ENCODE measurements around the gene NHEJ1. TPM values are rescaled to one million over a fixed set of nuclear protein-coding genes. Genes with fewer than 3 reads are reported as not detected.

The NHEJ1 gene, protein sequence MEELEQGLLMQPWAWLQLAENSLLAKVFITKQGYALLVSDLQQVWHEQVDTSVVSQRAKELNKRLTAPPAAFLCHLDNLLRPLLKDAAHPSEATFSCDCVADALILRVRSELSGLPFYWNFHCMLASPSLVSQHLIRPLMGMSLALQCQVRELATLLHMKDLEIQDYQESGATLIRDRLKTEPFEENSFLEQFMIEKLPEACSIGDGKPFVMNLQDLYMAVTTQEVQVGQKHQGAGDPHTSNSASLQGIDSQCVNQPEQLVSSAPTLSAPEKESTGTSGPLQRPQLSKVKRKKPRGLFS
- total RNA-seq (2014; rRNA removed; shearing (Covaris generic)) (12.7 and 14.9 TPM in 2 replicates), total RNA-seq (2022) (12.3 and 14.3 TPM in 2 replicates), Bru-seq, nascent RNA (percentile 74 among the genes with signal in this experiment), BruChase-seq, experiment 1, labeled RNA remaining after a 6-hour chase (percentile 86 among the genes with signal in this experiment), BruChase-seq, experiment 2, labeled RNA remaining after a 2-hour chase (percentile 91 among the genes with signal in this experiment)
- long read RNA-seq, transcript NHEJ1-201 (8 exons, 2,094 nt): major isoform, 12 of 18 reads
- long read RNA-seq, partial matches to known transcripts: 2 of 18 reads
- long read RNA-seq, other reads (novel, unspliced or antisense): 4 of 18 reads

DNA sequence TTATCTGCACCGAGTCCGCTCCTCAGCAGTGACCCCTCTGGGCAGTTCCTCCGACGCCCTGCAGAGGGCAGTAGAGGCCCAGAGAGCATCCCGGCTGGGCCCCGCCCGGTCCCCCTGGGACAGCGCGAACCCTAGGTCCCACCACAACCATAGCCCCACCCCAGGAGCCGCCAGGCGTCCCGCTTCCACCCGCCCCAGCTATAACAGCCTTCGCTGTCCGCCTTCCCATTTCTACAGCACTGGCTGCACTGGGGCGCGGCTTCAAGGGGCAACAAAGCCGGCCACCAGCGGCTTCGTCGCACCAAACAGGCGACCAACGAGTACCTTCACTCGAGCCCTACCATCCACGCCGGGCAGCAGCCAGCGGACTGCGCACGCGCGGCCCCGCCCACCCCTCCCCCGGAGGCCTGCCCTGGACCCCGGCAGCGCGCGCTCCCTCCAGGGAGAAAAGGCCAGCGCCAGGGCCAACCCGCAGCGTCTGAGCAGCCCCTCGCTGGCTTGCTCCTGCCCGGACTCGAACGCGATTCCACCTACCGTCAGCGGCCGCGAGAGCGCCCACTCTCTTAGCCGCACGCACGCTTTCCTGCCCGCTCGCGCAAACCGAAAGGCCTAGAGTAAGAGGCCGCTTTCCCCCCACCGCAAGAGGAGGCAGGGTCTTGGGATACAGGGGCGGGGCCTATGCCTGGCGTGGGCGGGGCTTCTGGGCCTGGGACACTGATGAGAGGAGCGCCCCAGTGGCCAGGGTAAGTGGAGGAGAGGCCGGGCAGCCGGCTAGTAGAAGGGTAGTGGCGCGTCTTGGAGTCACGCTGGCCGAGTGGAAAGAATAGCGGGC lies at the start of gene NHEJ1:
TSS of gene NHEJ1 (minus strand) at position 630 of the 832 bp plus-strand sequence. CDS start 2,453 bp downstream, outside the sequence.
- Histone ChIP-seq H3K4me1 (ENCODE audit: insufficient read depth, low read length, poor library complexity, severe bottlenecking) (peaks cover 11% of the 10 kb centered on the region), H3K79me2 (ENCODE audit: insufficient read depth, low read depth, low read length) (peaks cover 3% of the 10 kb centered on the region; the same call in 1 of the 2 replicates), H3K9me2 (ENCODE audit: insufficient read depth, low read length) (no peaks in the 10 kb centered on the region), H3K27ac (ENCODE audit: low read depth, low read length, poor library complexity, severe bottlenecking) (peak within 1 kb of the TSS; percentile 68), H3K9me3 (ENCODE audit: low read length) (no peaks in the 10 kb centered on the region), H3K4me3 (ENCODE audit: low read depth, low read length, poor library complexity, severe bottlenecking) (peak within 1 kb of the TSS; percentile 73), H3K36me3 (ENCODE audit: insufficient read depth, low read length) (no peaks in the 10 kb centered on the region; the same call in 1 of the 2 replicates), H2AFZ (ENCODE audit: low read length) (peak within 1 kb of the TSS; percentile 63; the same call in 1 of the 2 replicates), H3K4me2 (ENCODE audit: low read length) (peak within 1 kb of the TSS; percentile 80), H4K20me1 (ENCODE audit: insufficient read depth, low read length) (no peaks in the 10 kb centered on the region)
- TF ChIP-seq, protein P1, sequence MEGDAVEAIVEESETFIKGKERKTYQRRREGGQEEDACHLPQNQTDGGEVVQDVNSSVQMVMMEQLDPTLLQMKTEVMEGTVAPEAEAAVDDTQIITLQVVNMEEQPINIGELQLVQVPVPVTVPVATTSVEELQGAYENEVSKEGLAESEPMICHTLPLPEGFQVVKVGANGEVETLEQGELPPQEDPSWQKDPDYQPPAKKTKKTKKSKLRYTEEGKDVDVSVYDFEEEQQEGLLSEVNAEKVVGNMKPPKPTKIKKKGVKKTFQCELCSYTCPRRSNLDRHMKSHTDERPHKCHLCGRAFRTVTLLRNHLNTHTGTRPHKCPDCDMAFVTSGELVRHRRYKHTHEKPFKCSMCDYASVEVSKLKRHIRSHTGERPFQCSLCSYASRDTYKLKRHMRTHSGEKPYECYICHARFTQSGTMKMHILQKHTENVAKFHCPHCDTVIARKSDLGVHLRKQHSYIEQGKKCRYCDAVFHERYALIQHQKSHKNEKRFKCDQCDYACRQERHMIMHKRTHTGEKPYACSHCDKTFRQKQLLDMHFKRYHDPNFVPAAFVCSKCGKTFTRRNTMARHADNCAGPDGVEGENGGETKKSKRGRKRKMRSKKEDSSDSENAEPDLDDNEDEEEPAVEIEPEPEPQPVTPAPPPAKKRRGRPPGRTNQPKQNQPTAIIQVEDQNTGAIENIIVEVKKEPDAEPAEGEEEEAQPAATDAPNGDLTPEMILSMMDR (conservative IDR thresholded peaks at IDR 0.05; ENCODE audit: low read length): peak; percentile 94
- no peak for TF ChIP-seq EZH2phosphoT487 (IDR thresholded peaks at IDR 0.05; ENCODE audit: borderline replicate concordance, low read depth, low read length)
- CTCF ChIA-PET (ENCODE audit: unreplicated experiment): interaction anchor here (0.5 to 1.6 kb wide), 3 partner anchors 135 to 502 kb away, joined by 3 to 6 read pairs (median 4); no protein-coding TSS in a partner anchor
- DNase-seq (ENCODE audit: low spot score): peak; percentile 91
- intact Hi-C loops (cut with micrococcal nuclease; ENCODE audit: unreplicated experiment): loop anchor here (1.0 kb wide), 9 partner anchors 16 to 228 kb away; partner anchors contain the start of genes ANKZF1, ATG9A, CNPPD1 and DNAJB2
- BruUV-seq (replicated peaks): no TSS peak
- POLR2A ChIA-PET: interaction anchor here (0.8 kb wide), 1 partner anchor 47 kb away, joined by 3 read pairs; no protein-coding TSS in a partner anchor

DNA sequence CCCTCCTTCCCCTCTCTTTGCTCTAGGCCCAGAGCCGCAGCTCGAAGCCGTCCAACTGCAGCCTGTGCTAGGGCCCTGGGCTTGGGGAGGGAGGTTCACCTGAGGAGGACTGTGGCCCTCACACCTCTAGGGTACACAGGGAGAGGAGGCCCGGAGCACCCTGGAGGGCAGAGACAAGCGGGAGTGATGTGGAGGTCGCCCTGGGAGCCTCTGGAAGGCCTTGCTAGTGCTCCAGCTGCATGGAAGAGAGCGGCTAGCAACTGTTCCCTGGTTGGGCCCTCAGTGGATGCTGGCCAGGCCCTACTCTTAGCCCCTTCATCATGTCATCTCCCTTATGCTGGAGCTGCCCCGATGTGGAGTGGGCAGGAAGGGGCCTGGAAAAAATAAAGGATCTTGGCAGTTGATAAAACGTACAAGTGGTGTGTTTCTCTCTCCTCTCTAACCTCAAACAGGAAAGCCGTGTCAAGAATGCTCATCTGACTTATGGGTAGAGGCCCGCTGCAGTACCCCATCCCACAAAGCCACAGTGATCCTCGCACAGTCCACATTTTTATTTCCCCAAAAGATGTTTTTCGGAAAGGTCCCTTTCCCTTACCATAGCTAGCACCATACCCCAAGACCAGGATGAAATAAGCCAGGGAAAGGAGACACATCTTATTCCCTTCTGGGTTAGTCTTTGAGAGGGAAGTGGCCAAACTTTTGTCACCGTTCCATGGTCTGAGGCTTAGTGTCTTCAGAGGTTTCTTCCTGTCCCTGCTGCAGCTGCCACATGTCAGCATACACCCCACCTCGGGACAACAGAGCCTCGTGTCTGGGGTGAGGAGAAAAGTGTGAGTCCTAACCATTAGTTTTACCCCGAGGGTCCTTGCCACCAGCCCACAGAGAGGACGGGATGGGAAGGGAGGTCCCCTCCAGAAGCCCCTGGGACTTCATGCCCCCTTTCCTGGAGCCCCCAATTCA lies 48.9 kb upstream of the NHEJ1 start:
- Histone ChIP-seq H3K4me3 (ENCODE audit: low read depth, low read length, poor library complexity, severe bottlenecking) (no peak overlapping the region), H3K4me2 (ENCODE audit: low read length) (no peak overlapping the region), H3K27ac (ENCODE audit: low read depth, low read length, poor library complexity, severe bottlenecking) (no peak overlapping the region), H3K9me3 (ENCODE audit: low read length) (peaks cover 7% of the 10 kb centered on the region; the same call in 1 of the 2 replicates), H4K20me1 (ENCODE audit: insufficient read depth, low read length) (no peaks in the 10 kb centered on the region), H3K9me2 (ENCODE audit: insufficient read depth, low read length) (no peaks in the 10 kb centered on the region), H3K4me1 (ENCODE audit: insufficient read depth, low read length, poor library complexity, severe bottlenecking) (peaks cover 17% of the 10 kb centered on the region), H3K79me2 (ENCODE audit: insufficient read depth, low read depth, low read length) (peaks cover 4% of the 10 kb centered on the region; the same call in 1 of the 2 replicates), H3K36me3 (ENCODE audit: insufficient read depth, low read length) (peaks cover 46% of the 10 kb centered on the region), H2AFZ (ENCODE audit: low read length) (no peak overlapping the region)
- intact Hi-C loops (cut with micrococcal nuclease; ENCODE audit: unreplicated experiment): no loop called here
- TF ChIP-seq, protein P1 (conservative IDR thresholded peaks at IDR 0.05; ENCODE audit: low read length): no peak
- TF ChIP-seq EZH2phosphoT487 (IDR thresholded peaks at IDR 0.05; ENCODE audit: borderline replicate concordance, low read depth, low read length): no peak
- no peak for DNase-seq (ENCODE audit: low spot score)
- CTCF ChIA-PET (ENCODE audit: unreplicated experiment): no interaction called here
- POLR2A ChIA-PET: no interaction called here
- BruUV-seq (replicated peaks): no TSS peak
